ENCODE measurements around the gene FBXO42.
"Not testable (repeated sequence)": the region's sequence is repeated elsewhere in the genome, so short reads cannot be mapped to it uniquely, and the experiment has no call there.

Gene FBXO42

GRCh38 chr1:16241221-16241708 lies 111.0 kb downstream of the FBXO42 start:
- DNase-seq, result no peak

GRCh38 chr1:16239972-16240491 lies 112.2 kb downstream of the FBXO42 start:
- no peak for DNase-seq

GRCh38 chr1:16237343-16237830 lies 114.9 kb downstream of the FBXO42 start:
- no peak for DNase-seq

- peak; percentile 36 for DNase-seq
These were observed 115.6 kb downstream of the FBXO42 start, which contains the start of gene CPLANE2 for GRCh38 chr1:16236511-16237342. Gene CPLANE2 (minus strand): TSS chr1:16237183. CDS start chr1:16236742, 441 bp downstream.

- no peak for DNase-seq
These were observed 116.3 kb downstream of the FBXO42 start for GRCh38 chr1:16235944-16236510.

GRCh38 chr1:16235347-16235746 lies 116.9 kb downstream of the FBXO42 start:
- no peak for DNase-seq

- no peak for DNase-seq
These were observed 118.8 kb downstream of the FBXO42 start for GRCh38 chr1:16233431-16233830.

GRCh38 chr1:16232316-16232710 lies 120.0 kb downstream of the FBXO42 start:
- DNase-seq, result no peak

- no peak for DNase-seq
These were observed 120.7 kb downstream of the FBXO42 start for GRCh38 chr1:16231331-16232315.

GRCh38 chr1:16230744-16231143 lies 121.5 kb downstream of the FBXO42 start:
- DNase-seq, result no peak

GRCh38 chr1:16229976-16230740 lies 122.1 kb downstream of the FBXO42 start:
- DNase-seq, result no peak

GRCh38 chr1:16226490-16227179 lies 125.6 kb downstream of the FBXO42 start:
- DNase-seq, result no peak

- no peak for DNase-seq
These were observed 126.2 kb downstream of the FBXO42 start for GRCh38 chr1:16226129-16226489.

- DNase-seq, result no peak
These were observed 127.8 kb downstream of the FBXO42 start for GRCh38 chr1:16224472-16224871.

- not testable (repeated sequence) for DNase-seq
These were observed 129.6 kb downstream of the FBXO42 start for GRCh38 chr1:16222716-16223115.

- DNase-seq, result no peak
These were observed 130.8 kb downstream of the FBXO42 start for GRCh38 chr1:16221499-16221898.

- no peak for DNase-seq
These were observed 132.2 kb downstream of the FBXO42 start for GRCh38 chr1:16219968-16220500.

GRCh38 chr1:16218674-16219071 lies 133.6 kb downstream of the FBXO42 start:
- DNase-seq, result no peak

- DNase-seq, result no peak
These were observed 134.1 kb downstream of the FBXO42 start for GRCh38 chr1:16218014-16218673.

GRCh38 chr1:16217061-16217785 lies 135.1 kb downstream of the FBXO42 start:
- DNase-seq, result peak; percentile 58
